ENCODE data around the gene TTC17.
"Not testable (repeated sequence)": the region's sequence is repeated elsewhere in the genome, so short reads cannot be mapped to it uniquely, and the experiment has no call there.

Gene TTC17

GRCh38 chr11:43393765-43394355 lies 35.1 kb downstream of the TTC17 start:
- DNase-seq = no peak

DNA sequence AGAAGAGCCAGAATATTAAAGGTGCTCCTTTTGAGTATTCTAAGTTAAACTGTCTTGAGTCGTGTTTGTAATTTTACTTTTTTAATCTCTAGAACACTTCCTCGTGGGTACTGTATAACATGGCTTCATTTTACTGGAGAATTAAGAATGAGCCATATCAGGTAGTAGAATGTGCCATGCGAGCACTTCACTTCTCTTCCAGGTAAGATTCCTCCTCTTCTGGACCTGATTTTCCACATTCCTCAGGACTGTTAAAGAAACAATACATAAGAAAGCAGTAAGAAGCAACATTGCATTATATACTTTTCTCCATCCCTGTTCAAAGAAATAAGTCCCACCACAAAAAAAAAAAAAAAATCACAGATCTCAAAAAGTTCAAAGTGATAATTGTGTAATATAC lies 37.9 kb downstream of the TTC17 start:
- no peak for DNase-seq

- no peak for DNase-seq
These were observed 38.5 kb downstream of the TTC17 start for GRCh38 chr11:43397251-43397650.

DNA sequence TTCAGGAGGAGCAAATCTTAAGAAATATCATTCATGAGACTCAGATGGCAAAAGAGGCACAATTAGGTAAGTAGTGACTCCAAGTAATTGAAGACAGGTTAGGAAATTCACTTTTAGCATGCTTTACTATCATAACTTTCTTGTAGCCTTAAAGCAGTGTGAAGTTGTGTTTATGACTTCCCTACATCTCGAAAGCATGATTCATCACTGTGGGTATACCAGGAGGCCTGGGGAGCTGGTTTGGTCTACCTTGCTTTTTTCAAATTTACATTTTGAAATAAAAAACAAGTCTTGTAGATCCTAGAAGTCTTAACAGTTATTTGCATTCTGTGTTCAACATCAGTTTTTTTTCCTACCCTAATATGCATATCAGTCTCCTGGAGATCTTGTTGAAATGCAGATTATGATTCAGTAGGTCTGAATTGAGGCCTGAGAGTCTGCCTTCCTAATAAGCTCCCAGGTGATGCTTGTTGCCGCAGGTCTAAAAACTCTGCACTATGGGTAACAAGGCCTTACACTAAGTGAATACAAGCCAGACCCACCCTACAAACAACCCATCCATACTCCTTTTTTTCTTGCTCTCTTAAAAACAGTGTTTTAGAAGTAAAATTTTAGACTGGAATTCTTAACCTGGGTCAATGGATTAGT lies 41.4 kb downstream of the TTC17 start:
- DNase-seq = no peak

GRCh38 chr11:43401252-43401651 lies 42.5 kb downstream of the TTC17 start:
- DNase-seq = no peak

GRCh38 chr11:43401811-43402210 lies 43.1 kb downstream of the TTC17 start:
- DNase-seq = not testable (repeated sequence)

- DNase-seq = no peak
These were observed 44.9 kb downstream of the TTC17 start for GRCh38 chr11:43403357-43404231.

GRCh38 chr11:43404406-43404805 lies 45.7 kb downstream of the TTC17 start:
- DNase-seq = no peak

- DNase-seq = no peak
These were observed 46.2 kb downstream of the TTC17 start for GRCh38 chr11:43404836-43405479.

- no peak for DNase-seq
These were observed 49.6 kb downstream of the TTC17 start for GRCh38 chr11:43408277-43408676.

- DNase-seq = no peak
These were observed 51.7 kb downstream of the TTC17 start for GRCh38 chr11:43410394-43410793.

GRCh38 chr11:43418197-43418596 lies 59.5 kb downstream of the TTC17 start:
- no peak for DNase-seq

- no peak for DNase-seq
These were observed 60.7 kb downstream of the TTC17 start for GRCh38 chr11:43419460-43419859.

DNA sequence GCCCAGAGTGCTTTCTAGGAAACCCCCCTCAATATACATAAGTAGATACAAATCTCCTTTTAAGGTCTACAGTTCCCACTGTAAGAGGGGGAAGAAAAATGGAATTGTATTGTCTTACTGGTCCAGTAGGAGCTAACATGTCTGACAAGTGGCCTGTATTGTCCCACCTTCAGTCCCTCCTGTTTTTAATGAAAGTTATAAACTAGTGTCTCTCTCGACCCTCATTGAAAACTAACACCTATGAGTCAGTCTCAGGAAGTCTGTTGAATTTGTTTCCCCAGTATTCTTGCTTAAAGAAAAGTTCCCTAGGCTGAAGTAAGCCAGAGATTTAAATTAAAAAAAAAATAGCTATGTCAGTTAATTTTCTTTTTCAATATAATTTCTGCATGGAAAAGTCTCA lies 69.3 kb downstream of the TTC17 start:
- no peak for DNase-seq

DNA sequence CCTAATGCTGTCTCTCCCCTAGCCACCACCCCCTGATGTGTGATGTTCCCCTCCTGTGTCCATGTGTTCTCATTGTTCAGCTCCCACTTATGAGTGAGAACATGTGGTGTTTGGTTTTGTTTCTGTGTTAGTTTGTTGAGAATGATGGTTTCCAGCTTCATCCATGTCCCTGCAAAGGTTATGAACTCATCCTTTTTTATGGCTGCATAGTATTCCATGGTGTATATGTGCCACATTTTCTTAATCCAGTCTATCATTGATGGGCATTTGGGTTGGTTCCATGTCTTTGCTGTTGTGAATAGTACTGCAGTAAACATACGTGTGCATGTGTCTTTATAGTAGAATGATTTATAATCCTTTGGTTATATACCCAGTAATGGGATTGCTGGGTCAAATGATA lies 72.2 kb downstream of the TTC17 start:
- DNase-seq = not testable (repeated sequence)

GRCh38 chr11:43434893-43435292 lies 76.2 kb downstream of the TTC17 start:
- DNase-seq = no peak

DNA sequence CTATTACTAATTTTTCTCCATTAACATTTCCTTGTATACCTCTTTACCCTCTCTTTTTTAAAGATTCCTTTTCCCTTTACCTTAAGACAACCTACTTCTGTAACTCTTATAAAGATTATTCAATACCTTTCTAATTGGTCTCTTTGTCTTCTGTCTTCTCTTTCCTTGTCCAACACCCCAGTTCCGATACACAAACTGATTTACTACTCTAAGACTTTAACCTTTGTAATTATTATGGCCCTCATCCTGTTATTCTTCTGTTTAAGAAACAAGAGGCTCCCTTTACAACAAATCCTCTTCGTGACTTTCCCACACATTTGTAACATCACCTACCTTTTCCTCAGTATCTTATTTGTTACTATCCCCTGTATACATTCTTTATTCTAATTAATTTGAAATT lies 81.8 kb downstream of the TTC17 start:
- DNase-seq = no peak

DNA sequence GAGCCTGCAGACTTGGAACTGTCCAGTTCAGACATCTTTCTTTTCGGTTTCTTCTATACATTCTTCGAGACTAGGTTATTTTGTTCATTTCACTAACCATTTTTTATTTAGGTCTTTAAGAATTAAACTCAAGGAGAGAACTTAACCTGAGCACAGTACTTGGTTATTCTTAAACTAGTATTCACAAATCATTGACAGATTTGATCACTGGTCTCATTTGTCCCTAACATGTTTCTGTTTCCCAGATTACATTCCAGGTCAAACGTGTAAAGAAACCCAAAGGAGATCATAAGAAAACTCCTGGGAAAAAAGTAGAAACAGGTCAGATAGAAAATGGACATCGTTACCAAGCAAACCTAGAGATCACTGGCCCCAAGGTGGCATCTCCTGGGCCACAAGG lies 85.1 kb downstream of the TTC17 start:
- no peak for DNase-seq

GRCh38 chr11:43447151-43447550 lies 88.4 kb downstream of the TTC17 start:
- no peak for DNase-seq

- DNase-seq = no peak
These were observed 99.8 kb downstream of the TTC17 start for GRCh38 chr11:43458486-43458885.

GRCh38 chr11:43459246-43459645 lies 100.5 kb downstream of the TTC17 start:
- DNase-seq = no peak

DNA sequence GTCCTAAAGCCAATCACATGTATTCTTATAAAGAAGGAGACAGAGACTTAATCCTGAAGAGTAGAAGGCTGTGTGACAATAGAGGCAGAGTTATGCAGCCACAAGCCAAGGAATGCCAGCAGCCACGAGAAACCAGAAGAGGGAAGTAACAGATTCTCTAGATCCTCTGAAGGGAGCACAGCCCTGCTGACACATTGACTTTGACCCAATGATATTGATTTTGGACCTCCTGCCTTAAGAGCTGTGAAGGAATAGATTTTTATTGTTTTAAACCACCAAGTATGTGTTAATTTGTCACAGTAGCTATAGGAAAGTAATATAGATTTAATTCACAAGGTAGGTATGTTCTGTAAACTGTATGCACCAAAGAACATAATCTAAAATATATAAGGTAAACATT lies 103.6 kb downstream of the TTC17 start:
- DNase-seq = no peak

- DNase-seq = no peak
These were observed 109.2 kb downstream of the TTC17 start for GRCh38 chr11:43467958-43468357.

DNA sequence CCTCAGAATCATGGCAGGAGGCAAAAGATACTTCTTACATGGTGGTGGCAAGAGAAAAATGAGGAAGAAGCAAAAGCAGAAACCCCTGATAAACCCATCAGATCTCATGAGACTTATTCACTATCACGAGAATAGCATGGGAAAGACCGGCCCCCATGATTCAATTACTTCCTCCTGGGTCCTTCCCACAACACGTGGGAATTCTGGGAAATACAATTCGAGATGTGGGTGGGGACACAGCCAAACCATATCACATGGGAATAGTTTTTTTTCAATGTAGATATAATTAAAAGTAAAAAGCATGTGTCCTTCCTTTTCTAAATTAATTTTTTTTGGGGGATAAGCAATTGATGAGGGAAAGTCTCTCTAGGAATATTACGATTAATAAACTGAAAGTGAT lies 118.8 kb downstream of the TTC17 start:
- DNase-seq = not testable (repeated sequence)
